ENCODE measurements around the gene RNF208. TPM values are rescaled to one million over a fixed set of nuclear protein-coding genes. Genes with fewer than 3 reads are reported as not detected.

Gene RNF208
- total and polyA plus RNA-seq, 2 of the 4 experiments (the other 2 are of a cell fraction) = 1.2 TPM; not detected in 1

GRCh38 chr9:137224830-137225694 is 3.0 kb upstream of the RNF208 start, which contains the start of gene CYSRT1 (continued):
- TF ChIP-seq, protein P1, sequence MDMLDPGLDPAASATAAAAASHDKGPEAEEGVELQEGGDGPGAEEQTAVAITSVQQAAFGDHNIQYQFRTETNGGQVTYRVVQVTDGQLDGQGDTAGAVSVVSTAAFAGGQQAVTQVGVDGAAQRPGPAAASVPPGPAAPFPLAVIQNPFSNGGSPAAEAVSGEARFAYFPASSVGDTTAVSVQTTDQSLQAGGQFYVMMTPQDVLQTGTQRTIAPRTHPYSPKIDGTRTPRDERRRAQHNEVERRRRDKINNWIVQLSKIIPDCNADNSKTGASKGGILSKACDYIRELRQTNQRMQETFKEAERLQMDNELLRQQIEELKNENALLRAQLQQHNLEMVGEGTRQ (IDR thresholded peaks at IDR 0.05; ENCODE audit: low read depth, low read length) = no peak
